Kasumi-1 (cell line): ENCODE measurements around the gene CSNK1G1.

Experiments
- DNase-seq, 2 experiments: peaks; one replicate each; lab custom pipeline; 2025; lab: John Stamatoyannopoulos, UW

The CSNK1G1 gene

GRCh38 chr15:64191971-64192830 lies 163.8 kb downstream of the CSNK1G1 start:
- DNase-seq, result no peak

- DNase-seq, result no peak
These were observed 168.4 kb downstream of the CSNK1G1 start for GRCh38 chr15:64187396-64188191.

GRCh38 chr15:64185146-64185911 lies 170.6 kb downstream of the CSNK1G1 start:
- no peak for DNase-seq

- DNase-seq, result no peak
These were observed 173.1 kb downstream of the CSNK1G1 start for GRCh38 chr15:64182859-64183370.

GRCh38 chr15:64180235-64180824 lies 175.6 kb downstream of the CSNK1G1 start:
- no peak for DNase-seq

GRCh38 chr15:64166102-64166890 lies 189.7 kb downstream of the CSNK1G1 start:
- no peak for DNase-seq

- DNase-seq, result no peak
These were observed 191.5 kb downstream of the CSNK1G1 start for GRCh38 chr15:64164436-64164835.

GRCh38 chr15:64163659-64164362 lies 192.2 kb downstream of the CSNK1G1 start:
- no peak for DNase-seq

- DNase-seq, result peak; percentile 95 to 96
These were observed 192.9 kb downstream of the CSNK1G1 start, which contains the start of gene PPIB for GRCh38 chr15:64162869-64163658. TSS of gene PPIB (minus strand) at chr15:64163022. CDS start at chr15:64162986, 36 bp downstream.

GRCh38 chr15:64162478-64162868 lies 193.5 kb downstream of the CSNK1G1 start:
- no peak for DNase-seq

GRCh38 chr15:64161688-64162477 lies 194.1 kb downstream of the CSNK1G1 start:
- no peak for DNase-seq

- no peak for DNase-seq
These were observed 197.4 kb downstream of the CSNK1G1 start for GRCh38 chr15:64158363-64159134.

GRCh38 chr15:64157599-64158125 lies 198.3 kb downstream of the CSNK1G1 start:
- DNase-seq, result no peak

- no peak for DNase-seq
These were observed 199.2 kb downstream of the CSNK1G1 start for GRCh38 chr15:64156652-64157331.

GRCh38 chr15:64155802-64156651 lies 199.9 kb downstream of the CSNK1G1 start:
- no peak for DNase-seq
